GM23338 (cell line): ENCODE results near the gene JAKMIP2. TPM values are rescaled to one million over a fixed set of nuclear protein-coding genes. Genes with fewer than 3 reads are reported as not detected.

ENCODE experiments used
- ATAC-seq: fragments of 200-7000 bp; cut with Tn5 transposase; 3 replicates; pipeline ENCODE4 v1.9.1; 2020
- DNase-seq: peaks from one replicate; pipeline ENCODE4 v3.0.0-alpha.2; 2015; ENCODE audit warnings: low spot score
- H2AFZ ChIP-seq: fragments of 200-600 bp; sonication (generic); 2 replicates; pipeline ENCODE4 v1.8.0; 2016; ENCODE audit warnings: antibody characterized with exemption, mild to moderate bottlenecking, moderate library complexity
- H3F3A ChIP-seq: fragments of 200-600 bp; sonication (generic); replicated peaks from 2 replicates; pipeline ENCODE4 v1.8.0; 2017; ENCODE audit warnings: antibody characterized with exemption, mixed run types, low read depth
- H3K27ac ChIP-seq: fragments of 200-600 bp; sonication (generic); 2 replicates; pipeline ENCODE4 v1.6.1; 2016; ENCODE audit warnings: low read depth
- H3K27me3 ChIP-seq: fragments of 200-600 bp; sonication (generic); 2 replicates; pipeline ENCODE4 v1.8.0; 2016; ENCODE audit warnings: mild to moderate bottlenecking, mixed run types, moderate library complexity; ENCODE audit not compliant: insufficient read depth
- H3K36me3 ChIP-seq: fragments of 200-600 bp; sonication (generic); 2 replicates; pipeline ENCODE4 v1.8.0; 2016; ENCODE audit warnings: mild to moderate bottlenecking; ENCODE audit not compliant: insufficient read depth
- H3K4me1 ChIP-seq: fragments of 200-600 bp; sonication (generic); 2 replicates; pipeline ENCODE4 v1.8.0; 2016; ENCODE audit warnings: mild to moderate bottlenecking, moderate library complexity; ENCODE audit not compliant: insufficient read depth
- H3K4me2 ChIP-seq: fragments of 200-600 bp; sonication (generic); 2 replicates; pipeline ENCODE4 v1.7.1; 2017; ENCODE audit warnings: mixed run types
- H3K4me3 ChIP-seq: fragments of 200-600 bp; sonication (generic); 2 replicates; pipeline ENCODE4 v1.6.1; 2016; ENCODE audit warnings: mixed run types
- H3K79me2 ChIP-seq: fragments of 200-600 bp; sonication (generic); replicated peaks from 2 replicates; pipeline ENCODE4 v1.8.0; 2017; ENCODE audit warnings: mild to moderate bottlenecking; ENCODE audit not compliant: insufficient read depth
- H3K9me2 ChIP-seq: fragments of 200-600 bp; sonication (generic); 2 replicates; pipeline ENCODE4 v1.8.0; 2017; ENCODE audit not compliant: insufficient read depth
- H4K20me1 ChIP-seq: fragments of 200-600 bp; sonication (generic); replicated peaks from 2 replicates; pipeline ENCODE4 v1.8.0; 2017; ENCODE audit warnings: mild to moderate bottlenecking; ENCODE audit not compliant: insufficient read depth
- H3K27ac Mint-ChIP-seq: 2 replicates; pipeline ENCODE4 v1.8.0; 2020; ENCODE audit warnings: inconsistent platforms, mild to moderate bottlenecking, moderate library complexity, mixed read lengths
- H3K27me3 Mint-ChIP-seq: 3 replicates; pipeline ENCODE4 v1.8.0; 2022; ENCODE audit warnings: low read depth, mild to moderate bottlenecking, moderate library complexity, mixed read lengths, inconsistent platforms; ENCODE audit not compliant: insufficient read depth, poor library complexity
- H3K36me3 Mint-ChIP-seq: 3 replicates; pipeline ENCODE4 v1.8.0; 2021; ENCODE audit warnings: low read depth, mild to moderate bottlenecking, inconsistent platforms, moderate library complexity, mixed read lengths
- H3K4me1 Mint-ChIP-seq: 3 replicates; pipeline ENCODE4 v1.8.0; 2020; ENCODE audit warnings: mild to moderate bottlenecking, inconsistent platforms, mixed read lengths
- H3K4me3 Mint-ChIP-seq: 3 replicates; pipeline ENCODE4 v1.8.0; 2021; ENCODE audit warnings: moderate library complexity, mild to moderate bottlenecking, inconsistent platforms, mixed read lengths
- H3K9me3 Mint-ChIP-seq: 3 replicates; pipeline ENCODE4 v1.8.0; 2020; ENCODE audit warnings: moderate library complexity, mild to moderate bottlenecking, inconsistent platforms, mixed read lengths
- CREB1 ChIP-seq: fragments of 250-450 bp; sonication (Bioruptor Pico); IDR thresholded peaks from 2 replicates; pipeline ENCODE4 v1.5.0; 2020; ENCODE audit warnings: low read depth, mild to moderate bottlenecking, moderate library complexity
- CTCF ChIP-seq, 2 experiments: fragments of 200-600 bp in 1 of 2; sonication (generic) in 1 of 2; conservative IDR thresholded peaks; 2 replicates each; pipeline versions ENCODE4 v1.5.1 to v1.6.1; 2016 to 2017; ENCODE audit warnings: antibody characterized with exemption in 2 of 2, low read depth in 2 of 2, mild to moderate bottlenecking in 2 of 2, moderate library complexity in 1 of 2
- EZH2 ChIP-seq: fragments of 200-600 bp; sonication (generic); IDR thresholded peaks from one replicate; pipeline ENCODE4 v1.8.0; 2017; ENCODE audit warnings: antibody characterized with exemption, mild to moderate bottlenecking, low read depth; ENCODE audit not compliant: unreplicated experiment
- EZH2phosphoT487 ChIP-seq: fragments of 200-600 bp; sonication (generic); IDR thresholded peaks from one replicate; pipeline ENCODE4 v1.8.1; 2018; ENCODE audit warnings: antibody characterized with exemption; ENCODE audit not compliant: unreplicated experiment
- JUNB ChIP-seq: IDR thresholded peaks from one replicate; pipeline ENCODE4 v1.6.1; 2016; ENCODE audit warnings: antibody characterized with exemption; ENCODE audit not compliant: unreplicated experiment
- NANOG ChIP-seq: IDR thresholded peaks from 2 replicates; pipeline ENCODE4 v1.6.1; 2016; ENCODE audit warnings: antibody characterized with exemption, borderline replicate concordance
- POLR2AphosphoS5 ChIP-seq: IDR thresholded peaks from 2 replicates; pipeline ENCODE4 v1.6.1; 2016; ENCODE audit warnings: antibody characterized with exemption, low read depth
- REST ChIP-seq: IDR thresholded peaks from one replicate; pipeline ENCODE4 v1.6.1; 2018; ENCODE audit warnings: antibody characterized with exemption; ENCODE audit not compliant: unreplicated experiment
- STAT1 ChIP-seq: IDR thresholded peaks from one replicate; pipeline ENCODE4 v1.6.1; 2016; ENCODE audit warnings: antibody characterized with exemption; ENCODE audit not compliant: unreplicated experiment
- ZNF114 ChIP-seq: fragments of 250-450 bp; sonication (Bioruptor Pico); IDR thresholded peaks from 2 replicates; pipeline ENCODE4 v1.5.0; 2020; ENCODE audit warnings: mild to moderate bottlenecking, moderate library complexity
- ZNF331 ChIP-seq: fragments of 250-450 bp; sonication (Bioruptor Pico); IDR thresholded peaks from 2 replicates; pipeline ENCODE4 v1.5.0; 2020; ENCODE audit warnings: low read depth, mild to moderate bottlenecking, moderate library complexity
- polyA plus RNA-seq: library from polyadenylated mRNA; unstranded; fragments of >200 nt; fragmentation: Nextera tagmentation; extraction: Ambion mirVana; gene quantifications from 2 replicates; pipeline ENCODE4 v1.2.1, GENCODE V29; 2016
- total RNA-seq: library from RNA; depleted of rRNA; stranded (reverse); fragments of >200 nt; shearing (Covaris generic); gene quantifications from 2 replicates; pipeline ENCODE4 v1.2.3, GENCODE V29; 2014
- TF ChIP-seq, protein P1 (sequence below): IDR thresholded peaks from 2 replicates; pipeline ENCODE4 v1.6.1; 2016; ENCODE audit warnings: antibody characterized with exemption
- TF ChIP-seq, protein P2 (sequence below): fragments of 250-450 bp; sonication (Bioruptor Pico); IDR thresholded peaks from 2 replicates; pipeline ENCODE4 v1.5.0; 2020; ENCODE audit warnings: mild to moderate bottlenecking, moderate library complexity

JAKMIP2 gene
- total and polyA plus RNA-seq, 2 experiments from 2014 or later, result 20.5 to 27.2 TPM

DNA sequence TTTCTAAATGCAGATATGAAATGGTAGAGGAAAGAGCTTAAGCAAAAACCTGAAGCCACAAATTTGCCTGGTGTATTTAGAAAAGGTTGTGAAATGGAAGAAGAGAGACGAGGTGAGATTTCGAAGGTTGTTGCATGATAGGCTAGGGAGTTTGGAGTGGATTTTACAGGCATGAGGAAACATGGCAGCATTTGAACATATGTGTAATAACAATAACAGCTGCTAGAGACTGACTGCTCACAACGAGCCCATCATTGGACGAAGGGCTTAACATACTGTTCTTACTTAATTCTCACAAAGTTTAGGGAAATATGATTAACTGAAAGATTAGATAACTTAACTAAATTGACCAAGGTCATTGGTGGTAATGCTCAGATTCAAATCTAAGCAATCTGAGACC, 108.1 kb downstream of the JAKMIP2 start:
- H2AFZ ChIP-seq, result no peak overlapping the region
- no peaks in the 10 kb centered on the region for H3K27me3 Mint-ChIP-seq

More for the DNA sequence above, 108.1 kb downstream of the JAKMIP2 start:
- Mint-ChIP-seq H3K27ac (no peak overlapping the region), H3K4me3 (no peak overlapping the region), H3K9me3 (no peaks in the 10 kb centered on the region), H3K36me3 (peaks cover 11% of the 10 kb centered on the region; the same call in 2 of the 3 replicates), H3K4me1 (no peaks in the 10 kb centered on the region)
- Histone ChIP-seq H3K36me3 (peaks cover 16% of the 10 kb centered on the region; the same call in 1 of the 2 replicates), H3K27ac (no peak overlapping the region), H3K79me2 (no peaks in the 10 kb centered on the region), H3K4me2 (no peak overlapping the region), H3K4me3 (no peak overlapping the region), H3K27me3 (no peaks in the 10 kb centered on the region), H3K9me2 (no peaks in the 10 kb centered on the region), H3F3A (peaks cover 4% of the 10 kb centered on the region; the same call in 1 of the 2 replicates), H4K20me1 (peaks cover 13% of the 10 kb centered on the region), H3K4me1 (no peaks in the 10 kb centered on the region)
- TF ChIP-seq, protein P1, sequence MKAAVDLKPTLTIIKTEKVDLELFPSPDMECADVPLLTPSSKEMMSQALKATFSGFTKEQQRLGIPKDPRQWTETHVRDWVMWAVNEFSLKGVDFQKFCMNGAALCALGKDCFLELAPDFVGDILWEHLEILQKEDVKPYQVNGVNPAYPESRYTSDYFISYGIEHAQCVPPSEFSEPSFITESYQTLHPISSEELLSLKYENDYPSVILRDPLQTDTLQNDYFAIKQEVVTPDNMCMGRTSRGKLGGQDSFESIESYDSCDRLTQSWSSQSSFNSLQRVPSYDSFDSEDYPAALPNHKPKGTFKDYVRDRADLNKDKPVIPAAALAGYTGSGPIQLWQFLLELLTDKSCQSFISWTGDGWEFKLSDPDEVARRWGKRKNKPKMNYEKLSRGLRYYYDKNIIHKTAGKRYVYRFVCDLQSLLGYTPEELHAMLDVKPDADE, result no peak
- TF ChIP-seq CREB1 (CRISPR knock-in tag) (no peak), EZH2phosphoT487 (no peak), CTCF (conservative IDR thresholded peaks at IDR 0.05; ENCODE audit: low read depth in 2 of 2) (no peak), NANOG (no peak), ZNF114 (CRISPR knock-in tag) (no peak), ZNF331 (CRISPR knock-in tag) (no peak), EZH2 (no peak), STAT1 (no peak), REST (no peak), JUNB (no peak), POLR2AphosphoS5 (no peak)
- TF ChIP-seq, protein P2, sequence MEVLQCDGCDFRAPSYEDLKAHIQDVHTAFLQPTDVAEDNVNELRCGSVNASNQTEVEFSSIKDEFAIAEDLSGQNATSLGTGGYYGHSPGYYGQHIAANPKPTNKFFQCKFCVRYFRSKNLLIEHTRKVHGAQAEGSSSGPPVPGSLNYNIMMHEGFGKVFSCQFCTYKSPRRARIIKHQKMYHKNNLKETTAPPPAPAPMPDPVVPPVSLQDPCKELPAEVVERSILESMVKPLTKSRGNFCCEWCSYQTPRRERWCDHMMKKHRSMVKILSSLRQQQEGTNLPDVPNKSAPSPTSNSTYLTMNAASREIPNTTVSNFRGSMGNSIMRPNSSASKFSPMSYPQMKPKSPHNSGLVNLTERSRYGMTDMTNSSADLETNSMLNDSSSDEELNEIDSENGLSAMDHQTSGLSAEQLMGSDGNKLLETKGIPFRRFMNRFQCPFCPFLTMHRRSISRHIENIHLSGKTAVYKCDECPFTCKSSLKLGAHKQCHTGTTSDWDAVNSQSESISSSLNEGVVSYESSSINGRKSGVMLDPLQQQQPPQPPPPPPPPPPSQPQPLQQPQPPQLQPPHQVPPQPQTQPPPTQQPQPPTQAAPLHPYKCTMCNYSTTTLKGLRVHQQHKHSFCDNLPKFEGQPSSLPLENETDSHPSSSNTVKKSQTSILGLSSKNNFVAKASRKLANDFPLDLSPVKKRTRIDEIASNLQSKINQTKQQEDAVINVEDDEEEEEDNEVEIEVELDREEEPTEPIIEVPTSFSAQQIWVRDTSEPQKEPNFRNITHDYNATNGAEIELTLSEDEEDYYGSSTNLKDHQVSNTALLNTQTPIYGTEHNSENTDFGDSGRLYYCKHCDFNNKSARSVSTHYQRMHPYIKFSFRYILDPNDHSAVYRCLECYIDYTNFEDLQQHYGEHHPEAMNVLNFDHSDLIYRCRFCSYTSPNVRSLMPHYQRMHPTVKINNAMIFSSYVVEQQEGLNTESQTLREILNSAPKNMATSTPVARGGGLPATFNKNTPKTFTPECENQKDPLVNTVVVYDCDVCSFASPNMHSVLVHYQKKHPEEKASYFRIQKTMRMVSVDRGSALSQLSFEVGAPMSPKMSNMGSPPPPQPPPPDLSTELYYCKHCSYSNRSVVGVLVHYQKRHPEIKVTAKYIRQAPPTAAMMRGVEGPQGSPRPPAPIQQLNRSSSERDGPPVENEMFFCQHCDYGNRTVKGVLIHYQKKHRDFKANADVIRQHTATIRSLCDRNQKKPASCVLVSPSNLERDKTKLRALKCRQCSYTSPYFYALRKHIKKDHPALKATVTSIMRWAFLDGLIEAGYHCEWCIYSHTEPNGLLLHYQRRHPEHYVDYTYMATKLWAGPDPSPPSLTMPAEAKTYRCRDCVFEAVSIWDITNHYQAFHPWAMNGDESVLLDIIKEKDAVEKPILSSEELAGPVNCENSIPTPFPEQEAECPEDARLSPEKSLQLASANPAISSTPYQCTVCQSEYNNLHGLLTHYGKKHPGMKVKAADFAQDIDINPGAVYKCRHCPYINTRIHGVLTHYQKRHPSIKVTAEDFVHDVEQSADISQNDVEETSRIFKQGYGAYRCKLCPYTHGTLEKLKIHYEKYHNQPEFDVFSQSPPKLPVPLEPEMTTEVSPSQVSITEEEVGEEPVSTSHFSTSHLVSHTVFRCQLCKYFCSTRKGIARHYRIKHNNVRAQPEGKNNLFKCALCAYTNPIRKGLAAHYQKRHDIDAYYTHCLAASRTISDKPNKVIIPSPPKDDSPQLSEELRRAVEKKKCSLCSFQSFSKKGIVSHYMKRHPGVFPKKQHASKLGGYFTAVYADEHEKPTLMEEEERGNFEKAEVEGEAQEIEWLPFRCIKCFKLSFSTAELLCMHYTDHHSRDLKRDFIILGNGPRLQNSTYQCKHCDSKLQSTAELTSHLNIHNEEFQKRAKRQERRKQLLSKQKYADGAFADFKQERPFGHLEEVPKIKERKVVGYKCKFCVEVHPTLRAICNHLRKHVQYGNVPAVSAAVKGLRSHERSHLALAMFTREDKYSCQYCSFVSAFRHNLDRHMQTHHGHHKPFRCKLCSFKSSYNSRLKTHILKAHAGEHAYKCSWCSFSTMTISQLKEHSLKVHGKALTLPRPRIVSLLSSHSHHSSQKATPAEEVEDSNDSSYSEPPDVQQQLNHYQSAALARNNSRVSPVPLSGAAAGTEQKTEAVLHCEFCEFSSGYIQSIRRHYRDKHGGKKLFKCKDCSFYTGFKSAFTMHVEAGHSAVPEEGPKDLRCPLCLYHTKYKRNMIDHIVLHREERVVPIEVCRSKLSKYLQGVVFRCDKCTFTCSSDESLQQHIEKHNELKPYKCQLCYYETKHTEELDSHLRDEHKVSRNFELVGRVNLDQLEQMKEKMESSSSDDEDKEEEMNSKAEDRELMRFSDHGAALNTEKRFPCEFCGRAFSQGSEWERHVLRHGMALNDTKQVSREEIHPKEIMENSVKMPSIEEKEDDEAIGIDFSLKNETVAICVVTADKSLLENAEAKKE (CRISPR knock-in tag), result no peak
- no peak for ATAC-seq
- DNase-seq, result no peak
